Tibial nerve (tissue), 4 donors: ENCODE data around the gene EBF3. TPM values are rescaled to one million over a fixed set of nuclear protein-coding genes. Genes with fewer than 3 reads are reported as not detected.

Experiments
- DNase-seq, 2 donors: peaks; one replicate each; pipeline ENCODE4 v3.0.0-alpha.2; 2019; ENCODE audit warnings: low spot score in 2 of 2
- H3K27ac ChIP-seq, 4 donors: fragments of 200-600 bp; sonication (generic) in 3 of 4; one replicate each; pipeline ENCODE4 v1.5.1; 2017 to 2019; ENCODE audit warnings: mild to moderate bottlenecking in 1 of 4
- H3K27me3 ChIP-seq, 2 donors: fragments of 200-600 bp; sonication (generic) in 1 of 2; one replicate each; pipeline versions ENCODE4 v1.5.1 to v1.6.0; 2017 to 2019
- H3K36me3 ChIP-seq, 3 donors: fragments of 200-600 bp; sonication (generic); one replicate each; pipeline ENCODE4 v1.5.1; 2018 to 2019
- H3K4me1 ChIP-seq, 4 donors: fragments of 200-600 bp; sonication (generic) in 3 of 4; one replicate each; pipeline ENCODE4 v1.5.1; 2017 to 2019
- H3K4me3 ChIP-seq, 4 donors: fragments of 200-600 bp; sonication (generic) in 3 of 4; one replicate each; pipeline ENCODE4 v1.5.1; 2017 to 2019; ENCODE audit warnings: mild to moderate bottlenecking in 1 of 4, moderate library complexity in 1 of 4
- H3K9me3 ChIP-seq, 4 donors: fragments of 200-600 bp; sonication (generic) in 3 of 4; one replicate each; pipeline ENCODE4 v1.5.1; 2017 to 2019
- EP300 ChIP-seq, 2 donors: sonication (generic); formaldehyde crosslinking; IDR thresholded peaks; one replicate each; pipeline ENCODE4 v1.6.1; 2017; ENCODE audit warnings: antibody characterized with exemption in 2 of 2, mild to moderate bottlenecking in 1 of 2
- POLR2A ChIP-seq, 2 donors: fragments of 450-650 bp; IDR thresholded peaks; one replicate each; pipeline ENCODE4 v1.6.1; 2017; ENCODE audit warnings: antibody characterized with exemption in 2 of 2, mild to moderate bottlenecking in 2 of 2, moderate library complexity in 2 of 2
- WGBS, 2 donors: methylation state at CpG; one replicate each; pipeline ENCODE4 v1.1.5; 2018; 5-methylcytosine and 5-hydroxymethylcytosine counted together
- total RNA-seq, 4 donors: library from RNA; depleted of rRNA; stranded (reverse); fragments of >200 nt; gene quantifications; one replicate each; pipeline ENCODE4 v1.1.0, GENCODE V29; 2016
- TF ChIP-seq, protein P1 (sequence below), 5 experiments: fragments of 200-600 bp in 3 of 5; fragments of 450-650 bp in 2 of 5; sonication (generic) in 3 of 5; IDR thresholded peaks; one replicate each; pipeline ENCODE4 v1.5.1; 2016 to 2019; ENCODE audit warnings: antibody characterized with exemption in 5 of 5, mild to moderate bottlenecking in 3 of 5, moderate library complexity in 2 of 5

Gene EBF3
- total RNA-seq, 4 donors from 2014 or later: 27.3 to 41.0 (median 31.2) TPM

DNA sequence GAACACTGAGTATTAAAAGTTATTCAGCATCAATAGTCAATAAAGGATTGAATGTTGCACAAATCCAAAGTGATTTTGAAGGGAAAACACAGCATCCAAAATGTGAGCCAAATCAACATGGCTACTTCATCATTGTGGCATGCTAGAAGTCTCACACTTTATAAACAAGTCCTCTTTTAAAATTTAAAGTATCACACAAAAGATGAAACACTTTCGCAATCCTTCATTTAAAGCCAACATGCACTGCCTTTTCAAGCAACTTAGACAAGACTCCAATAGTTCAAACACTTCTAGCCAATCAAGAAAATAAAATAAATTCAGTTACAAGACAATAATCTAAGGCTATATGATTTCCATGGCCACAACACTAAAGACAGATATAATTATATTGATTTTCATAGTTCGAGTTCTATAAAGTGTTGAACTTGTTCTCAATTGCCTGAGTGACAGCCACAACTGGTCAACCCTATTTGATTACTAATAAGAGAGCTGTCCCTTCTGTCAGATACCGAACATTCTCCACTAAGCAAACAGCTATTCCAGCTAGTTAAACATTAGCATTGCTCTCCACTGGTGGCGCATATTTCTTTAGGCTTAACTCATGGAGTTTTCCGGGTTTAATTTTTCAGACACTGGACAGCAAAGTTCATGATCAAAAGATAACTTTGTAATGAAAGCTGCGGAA is 8.3 kb downstream of the EBF3 start:
- Histone ChIP-seq H3K4me1 (peaks cover 0 to 67% (median 12%) of the 10 kb centered on the region in 4 donors), H3K9me3 (no peaks in the 10 kb centered on the region), H3K27ac (peak overlapping the region in 3 of 4 donors; percentile 6 to 89 (median 79)), H3K4me3 (peak overlapping the region in 1 of 4 donors; percentile 19), H3K36me3 (no peaks in the 10 kb centered on the region), H3K27me3 (peaks cover 0 to 64% of the 10 kb centered on the region in 2 donors)
- 26 to 33% methylated on average over 6 of the region's 6 CpGs for WGBS, 2 donors
- TF ChIP-seq EP300 (IDR thresholded peaks at IDR 0.05) (no peak), POLR2A (IDR thresholded peaks at IDR 0.05) (peak in 1 of 2 donors; percentile 21)
- TF ChIP-seq, protein P1, sequence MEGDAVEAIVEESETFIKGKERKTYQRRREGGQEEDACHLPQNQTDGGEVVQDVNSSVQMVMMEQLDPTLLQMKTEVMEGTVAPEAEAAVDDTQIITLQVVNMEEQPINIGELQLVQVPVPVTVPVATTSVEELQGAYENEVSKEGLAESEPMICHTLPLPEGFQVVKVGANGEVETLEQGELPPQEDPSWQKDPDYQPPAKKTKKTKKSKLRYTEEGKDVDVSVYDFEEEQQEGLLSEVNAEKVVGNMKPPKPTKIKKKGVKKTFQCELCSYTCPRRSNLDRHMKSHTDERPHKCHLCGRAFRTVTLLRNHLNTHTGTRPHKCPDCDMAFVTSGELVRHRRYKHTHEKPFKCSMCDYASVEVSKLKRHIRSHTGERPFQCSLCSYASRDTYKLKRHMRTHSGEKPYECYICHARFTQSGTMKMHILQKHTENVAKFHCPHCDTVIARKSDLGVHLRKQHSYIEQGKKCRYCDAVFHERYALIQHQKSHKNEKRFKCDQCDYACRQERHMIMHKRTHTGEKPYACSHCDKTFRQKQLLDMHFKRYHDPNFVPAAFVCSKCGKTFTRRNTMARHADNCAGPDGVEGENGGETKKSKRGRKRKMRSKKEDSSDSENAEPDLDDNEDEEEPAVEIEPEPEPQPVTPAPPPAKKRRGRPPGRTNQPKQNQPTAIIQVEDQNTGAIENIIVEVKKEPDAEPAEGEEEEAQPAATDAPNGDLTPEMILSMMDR (IDR thresholded peaks at IDR 0.05): no peak
- no peak for DNase-seq

DNA sequence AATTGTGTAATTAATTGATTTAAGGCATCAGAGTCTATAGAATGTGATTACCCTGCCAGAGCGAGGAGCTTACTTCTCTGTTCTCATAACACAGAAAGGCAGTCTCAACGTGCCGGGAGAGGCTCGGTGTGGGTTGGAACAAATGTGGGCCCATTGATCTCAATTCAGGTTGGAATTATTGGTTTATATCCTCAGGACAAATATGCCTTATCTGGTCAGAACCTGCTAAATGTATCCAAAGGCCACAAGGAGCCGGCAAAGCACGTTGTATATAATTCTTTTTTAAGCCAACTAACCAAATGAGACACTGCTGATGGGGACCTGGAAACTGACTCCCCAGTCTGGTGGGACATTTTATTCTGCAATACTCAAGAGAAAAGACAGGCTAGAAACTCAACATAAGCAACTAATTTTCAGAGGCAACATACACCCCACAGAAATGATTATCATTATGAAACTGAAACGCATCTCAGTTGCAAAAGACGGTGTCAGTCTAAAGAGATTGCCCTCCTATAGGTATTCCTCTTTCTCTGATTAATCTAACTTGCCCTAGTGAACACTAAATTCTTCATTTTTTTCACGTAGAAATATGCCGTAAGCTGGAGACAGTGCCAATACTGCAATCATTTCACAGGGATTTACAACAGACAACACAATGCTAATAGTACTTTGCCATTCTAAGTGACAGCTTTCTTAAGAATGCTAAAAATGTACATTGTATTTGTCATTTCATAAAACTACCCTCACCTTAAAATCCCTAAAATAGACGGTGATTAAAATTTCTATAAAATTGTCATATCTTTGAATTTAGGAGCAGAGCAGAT is 9.4 kb downstream of the EBF3 start:
- Histone ChIP-seq H3K27ac (peak overlapping the region in 2 of 4 donors; percentile 79 to 89), H3K27me3 (peaks cover 0 to 53% of the 10 kb centered on the region in 2 donors), H3K4me1 (peaks cover 0 to 71% (median 11%) of the 10 kb centered on the region in 4 donors), H3K4me3 (peak overlapping the region in 2 of 4 donors; percentile 5 to 9), H3K9me3 (no peaks in the 10 kb centered on the region), H3K36me3 (no peaks in the 10 kb centered on the region)
- TF ChIP-seq, protein P1 (IDR thresholded peaks at IDR 0.05): no peak
- TF ChIP-seq POLR2A (IDR thresholded peaks at IDR 0.05) (no peak), EP300 (IDR thresholded peaks at IDR 0.05) (no peak)
- WGBS, 2 donors: 61 to 64% methylated on average over 11 of the region's 11 CpGs
- no peak for DNase-seq

DNA sequence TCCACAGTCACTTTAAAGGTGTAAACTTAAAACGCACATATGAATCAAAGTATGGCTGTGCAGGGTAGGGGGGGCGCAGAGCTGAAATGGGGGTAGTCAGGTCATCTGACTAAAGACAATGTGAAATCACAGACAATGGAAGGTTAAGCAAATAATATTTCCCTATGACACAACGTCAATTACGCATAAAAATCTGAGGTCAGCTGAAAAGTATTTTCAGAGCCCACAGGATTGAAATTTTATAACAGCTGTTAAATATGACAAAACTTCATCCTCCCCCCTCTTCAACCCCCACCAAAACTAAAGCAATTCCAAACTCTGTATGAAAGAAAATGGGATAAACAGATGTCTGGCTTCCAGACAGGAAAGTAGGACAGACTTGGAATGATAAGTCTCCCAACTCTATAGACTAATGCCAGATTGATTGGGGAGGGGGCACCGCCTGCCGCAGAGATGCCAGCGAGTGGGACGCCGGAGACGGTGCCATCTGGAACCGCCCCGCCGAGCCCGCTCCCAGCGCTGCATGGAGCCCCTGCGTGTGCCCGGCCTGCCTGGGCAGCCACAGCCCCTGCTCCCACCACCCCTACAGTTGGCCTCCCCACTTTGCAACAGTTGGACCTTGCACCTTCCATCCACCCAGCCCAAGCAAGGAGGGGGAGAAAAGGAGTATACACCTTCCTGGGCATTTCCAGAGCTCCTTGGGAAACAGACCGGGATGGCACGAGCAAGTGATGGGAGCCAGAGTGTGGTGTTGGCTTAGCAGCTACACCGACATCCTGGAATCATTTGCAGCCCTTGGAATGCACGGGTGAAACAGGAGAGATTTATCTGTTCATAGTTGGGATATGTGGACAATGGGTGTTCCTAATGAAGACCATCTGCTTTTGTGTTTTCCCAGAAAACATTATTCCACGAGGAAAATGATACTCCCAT is 10.7 kb downstream of the EBF3 start:
- Histone ChIP-seq H3K27me3 (peaks cover 0 to 41% of the 10 kb centered on the region in 2 donors), H3K4me3 (peak overlapping the region in 1 of 4 donors; percentile 23)

DNA sequence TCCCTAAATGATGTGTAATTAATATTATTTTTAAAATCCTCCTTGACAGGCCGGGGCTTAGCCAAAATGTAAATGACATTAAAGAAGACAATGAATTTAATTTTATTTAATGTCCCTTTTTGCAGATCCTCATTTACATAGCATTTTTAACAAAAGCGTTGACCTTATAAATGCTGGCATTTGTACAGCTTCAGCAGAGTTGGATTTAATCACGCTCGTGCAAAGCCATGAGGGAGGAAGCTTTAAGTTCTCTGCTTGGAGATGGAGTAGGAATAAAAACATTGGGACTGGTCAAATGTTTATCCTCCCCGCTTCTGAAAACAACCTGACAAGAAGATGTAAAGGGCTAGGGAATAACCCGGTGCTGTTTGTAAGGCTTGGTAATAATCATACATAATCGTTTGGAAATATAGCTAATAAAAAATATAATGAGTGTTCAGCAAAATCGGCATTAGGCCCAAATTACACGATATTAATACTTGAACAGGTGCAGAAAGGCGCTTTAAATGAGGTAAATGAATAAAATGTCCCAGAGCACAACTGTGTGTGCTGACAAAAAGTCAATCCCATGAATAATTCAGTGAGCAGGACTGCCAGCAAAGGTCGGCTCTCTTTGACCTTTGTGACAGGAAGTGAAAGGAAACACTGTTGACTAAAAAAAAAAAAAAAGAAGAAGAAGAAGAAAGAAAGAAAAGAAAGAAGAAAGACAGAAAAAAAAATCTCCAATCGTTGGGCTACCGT is 11.5 kb downstream of the EBF3 start:
- 51 to 60% methylated on average over 13 of the region's 13 CpGs for WGBS, 2 donors
- TF ChIP-seq, protein P1 (IDR thresholded peaks at IDR 0.05): no peak
- TF ChIP-seq POLR2A (IDR thresholded peaks at IDR 0.05) (no peak), EP300 (IDR thresholded peaks at IDR 0.05) (no peak)
- peak overlapping the region in 2 of 4 donors; percentile 79 to 89 for H3K27ac ChIP-seq
- H3K4me1 ChIP-seq: peaks cover 0 to 63% (median 6%) of the 10 kb centered on the region in 4 donors
- H3K4me3 ChIP-seq: no peak overlapping the region
- no peaks in the 10 kb centered on the region for H3K9me3 ChIP-seq
- peaks cover 0 to 33% of the 10 kb centered on the region in 2 donors for H3K27me3 ChIP-seq
- no peaks in the 10 kb centered on the region for H3K36me3 ChIP-seq
- no peak for DNase-seq

More for the DNA sequence above, 10.7 kb downstream of the EBF3 start:
- H3K36me3 ChIP-seq: no peaks in the 10 kb centered on the region
- 52 to 56% methylated on average over 20 to 22 of the region's 22 CpGs for WGBS, 2 donors
- peak in 1 of 2 donors; percentile 29 for TF ChIP-seq EP300 (IDR thresholded peaks at IDR 0.05)
- no peak for TF ChIP-seq POLR2A (IDR thresholded peaks at IDR 0.05)
- TF ChIP-seq, protein P1 (IDR thresholded peaks at IDR 0.05): no peak
- peaks cover 0 to 66% (median 6%) of the 10 kb centered on the region in 4 donors for H3K4me1 ChIP-seq
- DNase-seq: no peak
- H3K27ac ChIP-seq: peak overlapping the region in 2 of 4 donors; percentile 79 to 89
- H3K9me3 ChIP-seq: no peaks in the 10 kb centered on the region
